ENCODE measurements around the gene RNASEH1. TPM values are rescaled to one million over a fixed set of nuclear protein-coding genes. Genes with fewer than 3 reads are reported as not detected.

Gene RNASEH1
- total RNA-seq, 6 experiments from 2014 or later = 8.3 to 12.2 (median 10.0) TPM

- Histone ChIP-seq H3K27me3 (no peaks in the 10 kb centered on the region), H3K27ac (no peak overlapping the region), H3K9me3 (no peaks in the 10 kb centered on the region), H3K4me1 (peaks cover 0 to under 1% (median 0%) of the 10 kb centered on the region in 4 donors), H3K36me3 (no peaks in the 10 kb centered on the region), H3K4me3 (no peak overlapping the region)
- TF ChIP-seq CTCF (IDR thresholded peaks at IDR 0.05) (no peak), POLR2A (IDR thresholded peaks at IDR 0.05) (no peak)
- intact Hi-C loops (cut with DNase I) = no loop called here
- ATAC-seq = no peak
- DNase-seq = peak in 1 of 3 donors; percentile 23
- WGBS (ENCODE audit: insufficient coverage, low coverage, low lambda C conversion rate, missing lambda C conversion rate) = 60% methylated on average over 3 of the region's 11 CpGs
Measured at GRCh38 chr2:3600256-3600855, 42.2 kb upstream of the RNASEH1 start.

DNA sequence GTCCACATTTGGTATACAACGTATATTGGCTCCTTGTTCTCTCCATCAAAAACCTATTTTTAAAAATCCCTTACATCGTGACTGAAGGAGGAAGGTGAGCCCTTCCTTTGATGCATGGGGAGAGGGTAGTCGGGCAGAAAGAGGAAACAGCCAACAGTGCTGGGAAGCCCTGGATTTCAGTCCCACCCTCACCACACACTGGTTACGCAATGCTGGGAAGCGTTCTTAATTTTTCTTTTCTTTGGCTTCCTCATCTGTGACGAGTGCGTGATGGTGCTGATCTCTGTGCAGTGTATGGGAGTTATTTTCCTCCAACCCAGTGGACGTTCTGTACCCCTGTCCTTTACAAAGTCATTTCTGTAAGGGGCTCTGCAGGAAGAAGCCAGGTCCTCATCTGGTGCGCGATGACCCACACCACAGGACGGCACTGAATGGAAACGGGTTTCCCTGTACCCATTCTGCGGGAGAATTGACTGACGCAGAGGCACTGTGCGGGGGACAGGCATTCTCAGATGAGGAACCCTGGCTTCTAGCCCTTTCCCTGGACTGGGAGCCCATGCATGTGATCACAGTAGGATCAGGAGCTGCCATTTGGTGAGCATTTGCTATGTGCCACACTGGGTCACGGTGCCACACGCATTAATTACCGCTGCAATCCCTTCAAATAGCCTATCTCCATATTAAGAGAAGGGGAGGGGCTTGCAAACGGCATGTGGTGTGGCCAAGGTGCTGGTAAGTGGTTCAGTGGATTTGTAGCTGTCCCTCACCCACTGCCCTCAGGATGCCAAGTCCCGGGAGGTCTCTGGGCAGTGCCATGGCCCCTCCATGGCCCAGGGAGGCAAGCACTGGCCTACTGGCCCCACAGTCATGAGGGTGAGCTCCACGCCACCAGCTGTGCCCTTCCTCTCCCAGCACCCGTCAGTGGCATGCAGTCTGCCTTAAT is 41.0 kb upstream of the RNASEH1 start:
- Histone ChIP-seq H3K9me3 (no peaks in the 10 kb centered on the region), H3K36me3 (no peaks in the 10 kb centered on the region), H3K4me3 (no peak overlapping the region), H3K27me3 (no peaks in the 10 kb centered on the region), H3K27ac (peak overlapping the region in 1 of 3 donors; percentile 2), H3K4me1 (peaks cover 0 to 4% (median 0%) of the 10 kb centered on the region in 4 donors)
- DNase-seq = peak in 1 of 3 donors; percentile 44
- ATAC-seq = no peak
- intact Hi-C loops (cut with DNase I) = loop anchor here in 1 of 2 donors (10.0 kb wide), 1 partner anchor 46 kb away; no protein-coding TSS in a partner anchor
- 66% methylated on average over 14 of the region's 22 CpGs for WGBS (ENCODE audit: insufficient coverage, low coverage, low lambda C conversion rate, missing lambda C conversion rate)
- TF ChIP-seq POLR2A (IDR thresholded peaks at IDR 0.05) = peak; percentile 17
- TF ChIP-seq CTCF (IDR thresholded peaks at IDR 0.05) = no peak

- Histone ChIP-seq H3K4me3 (no peak overlapping the region), H3K4me1 (peaks cover 0 to 4% (median 0%) of the 10 kb centered on the region in 4 donors), H3K9me3 (no peaks in the 10 kb centered on the region), H3K27ac (peak overlapping the region in 1 of 3 donors; percentile 8), H3K27me3 (no peaks in the 10 kb centered on the region), H3K36me3 (no peaks in the 10 kb centered on the region)
- TF ChIP-seq POLR2A (IDR thresholded peaks at IDR 0.05) (no peak), CTCF (IDR thresholded peaks at IDR 0.05) (no peak)
- WGBS (ENCODE audit: insufficient coverage, low coverage, low lambda C conversion rate, missing lambda C conversion rate) = 67% methylated on average over 21 of the region's 22 CpGs
- ATAC-seq = no peak
- intact Hi-C loops (cut with DNase I) = loop anchor here in 1 of 2 donors (10.0 kb wide), 1 partner anchor 46 kb away; no protein-coding TSS in a partner anchor
- peak in 1 of 3 donors; percentile 56 for DNase-seq
Measured at GRCh38 chr2:3598197-3598910, 40.2 kb upstream of the RNASEH1 start.

DNA sequence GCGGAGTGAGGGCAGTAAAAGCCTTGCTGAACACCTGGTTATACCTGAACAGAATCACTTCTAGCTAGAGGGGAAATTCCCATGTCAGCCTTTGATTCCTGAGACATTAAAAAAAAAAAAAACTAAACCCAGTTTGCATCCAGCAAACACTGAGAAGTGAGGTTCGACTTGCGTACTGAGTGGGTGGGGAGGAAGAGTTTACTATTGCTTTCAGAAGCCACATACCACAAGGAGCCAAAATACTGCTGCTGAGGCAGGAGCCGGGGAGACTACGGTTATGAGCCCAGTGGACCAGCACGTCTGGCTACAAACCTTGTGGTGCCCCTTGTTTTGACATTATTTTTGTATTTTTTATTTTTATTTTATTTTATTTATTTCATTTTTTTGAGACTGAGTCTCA is 39.4 kb upstream of the RNASEH1 start:
- ATAC-seq (no peak), DNase-seq (no peak)
- no peak for TF ChIP-seq CTCF (IDR thresholded peaks at IDR 0.05)
- TF ChIP-seq POLR2A (IDR thresholded peaks at IDR 0.05) = no peak
- no peak overlapping the region for H3K27ac ChIP-seq
- H3K4me1 ChIP-seq = peaks cover 0 to 4% (median 0%) of the 10 kb centered on the region in 4 donors
- no peak overlapping the region for H3K4me3 ChIP-seq
- no peaks in the 10 kb centered on the region for H3K36me3 ChIP-seq
- 77% methylated on average over 5 of the region's 6 CpGs for WGBS (ENCODE audit: insufficient coverage, low coverage, low lambda C conversion rate, missing lambda C conversion rate)
- no peaks in the 10 kb centered on the region for H3K27me3 ChIP-seq
- no peaks in the 10 kb centered on the region for H3K9me3 ChIP-seq
- intact Hi-C loops (cut with DNase I) = loop anchor here in 1 of 2 donors (10.0 kb wide), 1 partner anchor 47 kb away; no protein-coding TSS in a partner anchor
